Stimulated activated CD4-positive, alpha-beta T cell treated with anti-CD3 and anti-CD28 coated beads, TNF-alpha, amount 100 ng/mL, for 4 hours (primary cell): ENCODE measurements around the gene CLEC4F.
"Not testable (repeated sequence)": the region's sequence is repeated elsewhere in the genome, so short reads cannot be mapped to it uniquely, and the experiment has no call there.

Experiments
- DNase-seq, 3 experiments: peaks; one replicate each; pipeline ENCODE4 v3.0.0-alpha.2; 2020; ENCODE audit warnings: low read depth in 3 of 3

The CLEC4F gene

GRCh38 chr2:70827388-70827787 lies 7.0 kb upstream of the CLEC4F start:
- no peak for DNase-seq

- no peak for DNase-seq
Observed at GRCh38 chr2:70826696-70827350, 6.4 kb upstream of the CLEC4F start.

GRCh38 chr2:70823249-70823648 lies 2.9 kb upstream of the CLEC4F start:
- DNase-seq, result no peak

- DNase-seq, result no peak
Observed at GRCh38 chr2:70822843-70823242, 2.4 kb upstream of the CLEC4F start.

- no peak for DNase-seq
Observed at GRCh38 chr2:70817284-70817954, 3.0 kb downstream of the CLEC4F start.

- DNase-seq, result no peak
Observed at GRCh38 chr2:70816726-70817125, 3.7 kb downstream of the CLEC4F start.

GRCh38 chr2:70808983-70809958 lies 11.1 kb downstream of the CLEC4F start:
- DNase-seq, result no peak

- no peak for DNase-seq
Observed at GRCh38 chr2:70807828-70808118, 12.6 kb downstream of the CLEC4F start.

GRCh38 chr2:70807102-70807827 lies 13.1 kb downstream of the CLEC4F start:
- DNase-seq, result no peak

- no peak for DNase-seq
Observed at GRCh38 chr2:70806620-70807019, 13.8 kb downstream of the CLEC4F start.

- DNase-seq, result no peak
Observed at GRCh38 chr2:70806013-70806412, 14.4 kb downstream of the CLEC4F start.

GRCh38 chr2:70801607-70802263 lies 18.7 kb downstream of the CLEC4F start:
- DNase-seq, result no peak

- DNase-seq, result no peak
Observed at GRCh38 chr2:70799706-70800105, 20.7 kb downstream of the CLEC4F start.

- not testable (repeated sequence) for DNase-seq
Observed at GRCh38 chr2:70797996-70798395, 22.4 kb downstream of the CLEC4F start.

GRCh38 chr2:70797506-70797905 lies 22.9 kb downstream of the CLEC4F start:
- no peak for DNase-seq

- no peak for DNase-seq
Observed at GRCh38 chr2:70796262-70796661, 24.1 kb downstream of the CLEC4F start.

- DNase-seq, result no peak
Observed at GRCh38 chr2:70795164-70795995, 25.0 kb downstream of the CLEC4F start.

GRCh38 chr2:70793450-70793849 lies 26.9 kb downstream of the CLEC4F start:
- DNase-seq, result no peak

- peak in 1 of 3 experiments; percentile 2 for DNase-seq
Observed at GRCh38 chr2:70790136-70790828, 30.1 kb downstream of the CLEC4F start, which contains the start of gene FIGLA. TSS of gene FIGLA (minus strand) at chr2:70790643. CDS start at chr2:70790638, 5 bp downstream.
